ENCODE data around the gene UBL4B.
A peak's percentile ranks its signal among the peaks of the same experiment; 100 is the strongest.

The UBL4B gene

GRCh38 chr1:110086961-110087360 is 25.3 kb upstream of the UBL4B start:
- no peak for DNase-seq

- peak; percentile 71 for DNase-seq
Observed at GRCh38 chr1:110087812-110088738, 24.2 kb upstream of the UBL4B start.

GRCh38 chr1:110088739-110089316 is 23.4 kb upstream of the UBL4B start:
- DNase-seq: no peak

- DNase-seq: no peak
Observed at GRCh38 chr1:110089561-110090275, 22.5 kb upstream of the UBL4B start.

GRCh38 chr1:110091381-110091780 is 20.9 kb upstream of the UBL4B start:
- DNase-seq: no peak

- DNase-seq: no peak
Observed at GRCh38 chr1:110091791-110092190, 20.5 kb upstream of the UBL4B start.

GRCh38 chr1:110092991-110093390 is 19.3 kb upstream of the UBL4B start:
- no peak for DNase-seq

- no peak for DNase-seq
Observed at GRCh38 chr1:110094931-110095654, 17.1 kb upstream of the UBL4B start.

GRCh38 chr1:110097507-110098221 is 14.6 kb upstream of the UBL4B start:
- DNase-seq: no peak

GRCh38 chr1:110098222-110099026 is 13.8 kb upstream of the UBL4B start:
- no peak for DNase-seq

GRCh38 chr1:110100335-110100734 is 11.9 kb upstream of the UBL4B start:
- DNase-seq: no peak

- DNase-seq: no peak
Observed at GRCh38 chr1:110102081-110102480, 10.2 kb upstream of the UBL4B start.

- peak; percentile 77 for DNase-seq
Observed at GRCh38 chr1:110106013-110106941, 6.0 kb upstream of the UBL4B start.

GRCh38 chr1:110107867-110108469 is 4.3 kb upstream of the UBL4B start:
- DNase-seq: no peak

GRCh38 chr1:110111081-110111480 is 1.2 kb upstream of the UBL4B start:
- no peak for DNase-seq

- no peak for DNase-seq
Observed at GRCh38 chr1:110112656-110113055, 413 bp downstream of the UBL4B start.

GRCh38 chr1:110113551-110113950 is 1.3 kb downstream of the UBL4B start:
- no peak for DNase-seq

GRCh38 chr1:110114173-110114572 is 1.9 kb downstream of the UBL4B start:
- DNase-seq: no peak

- no peak for DNase-seq
Observed at GRCh38 chr1:110114784-110115183, 2.5 kb downstream of the UBL4B start.
